Sigmoid colon (tissue), 4 donors: Measurements from ENCODE around the gene SLC24A4.

Experiments
- CTCF ChIP-seq, 4 experiments: fragments of 450-650 bp in 3 of 4; fragments of 200-600 bp in 1 of 4; IDR thresholded peaks; one replicate each; pipeline ENCODE4 v1.5.1; 2016 to 2019; ENCODE audit warnings: antibody characterized with exemption in 4 of 4, mild to moderate bottlenecking in 3 of 4, moderate library complexity in 2 of 4
- EP300 ChIP-seq, 4 donors: sonication (generic); formaldehyde crosslinking; IDR thresholded peaks; one replicate each; pipeline ENCODE4 v1.6.1; 2017; ENCODE audit warnings: antibody characterized with exemption in 4 of 4
- POLR2A ChIP-seq, 2 donors: fragments of 450-650 bp; IDR thresholded peaks; one replicate each; pipeline ENCODE4 v1.6.1; 2016; ENCODE audit warnings: antibody characterized with exemption in 2 of 2, mild to moderate bottlenecking in 2 of 2, moderate library complexity in 2 of 2
- POLR2AphosphoS5 ChIP-seq, 4 donors: sonication (generic); formaldehyde crosslinking; IDR thresholded peaks; one replicate each; pipeline ENCODE4 v1.6.1; 2017; ENCODE audit warnings: antibody characterized with exemption in 4 of 4

DNA sequence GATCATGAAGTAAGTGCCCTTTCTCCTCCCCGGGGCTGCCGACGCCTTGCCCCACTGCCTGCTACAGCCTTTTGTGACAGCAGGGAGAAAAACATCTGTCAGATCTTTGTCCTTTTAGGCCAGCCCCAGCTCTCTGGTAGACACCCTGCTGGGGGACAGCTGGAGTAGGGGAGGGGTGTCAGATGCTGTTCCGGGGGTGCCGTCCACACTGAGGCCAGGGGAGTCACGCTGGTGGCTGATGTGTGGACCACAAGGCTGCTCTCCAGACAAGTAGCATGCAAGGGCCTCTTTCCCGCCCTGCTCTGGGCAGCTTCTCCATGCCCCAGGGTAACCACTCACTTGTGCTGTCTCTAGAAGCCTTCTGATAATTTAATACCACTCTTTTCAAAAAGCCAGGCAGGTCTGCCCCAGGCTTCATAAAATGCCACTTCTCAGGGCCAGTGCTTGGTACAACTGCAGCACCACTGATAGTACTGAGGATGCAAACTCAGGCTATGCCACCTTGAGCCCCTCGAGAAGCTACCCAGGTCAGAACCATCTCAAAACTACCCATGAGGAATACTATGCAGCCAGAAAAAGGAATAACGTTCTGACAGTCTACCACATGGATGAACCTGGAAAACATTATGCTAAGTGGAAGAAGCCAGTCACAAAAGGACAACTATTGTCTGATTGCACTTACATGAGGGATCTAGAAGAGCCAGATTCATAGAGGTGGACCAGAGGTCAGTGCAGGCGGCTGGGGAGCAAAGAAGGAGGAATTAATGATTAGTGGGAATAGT lies 124.6 kb downstream of the SLC24A4 start:
- TF ChIP-seq CTCF (IDR thresholded peaks at IDR 0.05) (no peak), POLR2AphosphoS5 (IDR thresholded peaks at IDR 0.05) (no peak), POLR2A (IDR thresholded peaks at IDR 0.05) (no peak), EP300 (IDR thresholded peaks at IDR 0.05) (no peak)
